K562 (cell line): ENCODE results near the gene ATP9B. TPM values are rescaled to one million over a fixed set of nuclear protein-coding genes. Genes with fewer than 3 reads are reported as not detected.

Experiments
- ARID3A ChIP-seq: IDR thresholded peaks from 2 replicates; pipeline ENCODE4 v1.6.1; 2012; ENCODE audit warnings: low read depth, low read length, improper control_type of control experiment, borderline replicate concordance
- MAFG ChIP-seq: fragments of 450-650 bp; conservative IDR thresholded peaks from 2 replicates; pipeline ENCODE4 v1.6.1; 2016; ENCODE audit warnings: missing genetic modification characterization, missing compliant biosample characterization
- MGA ChIP-seq: fragments of 450-650 bp; IDR thresholded peaks from 2 replicates; pipeline ENCODE4 v1.6.1; 2016; ENCODE audit warnings: mild to moderate bottlenecking, moderate library complexity
- PHF21A ChIP-seq: fragments of 450-650 bp; IDR thresholded peaks from 2 replicates; pipeline ENCODE4 v1.6.1; 2017; ENCODE audit warnings: low read depth, borderline replicate concordance
- PHF8 ChIP-seq: fragments of 200-600 bp; sonication (generic); IDR thresholded peaks from 2 replicates; pipeline ENCODE4 v1.6.1; 2012; ENCODE audit warnings: mixed run types, mild to moderate bottlenecking, inconsistent platforms, low read length, moderate library complexity, borderline replicate concordance
- PML ChIP-seq: IDR thresholded peaks from 2 replicates; pipeline ENCODE4 v1.6.1; 2012; ENCODE audit warnings: low read length, inconsistent platforms
- ZBTB26 ChIP-seq: fragments of 450-650 bp; formaldehyde crosslinking; IDR thresholded peaks from 2 replicates; pipeline ENCODE4 v1.4.0; 2022; ENCODE audit warnings: missing genetic modification characterization
- ZBTB33 ChIP-seq: sonication (generic); formaldehyde crosslinking; IDR thresholded peaks from 2 replicates; pipeline ENCODE4 v1.8.1; 2023; ENCODE audit warnings: mild to moderate bottlenecking, missing genetic modification reagents
- ZFX ChIP-seq: sonication (generic); formaldehyde crosslinking; IDR thresholded peaks from 2 replicates; pipeline ENCODE4 v1.8.0; 2022; ENCODE audit warnings: mild to moderate bottlenecking, missing genetic modification reagents, moderate library complexity
- ZNF24 ChIP-seq: fragments of 450-650 bp; IDR thresholded peaks from 2 replicates; pipeline ENCODE4 v1.6.1; 2016
- polyA plus RNA-seq, 8 experiments: library from polyadenylated mRNA; depleted of rRNA in 4 of 8; stranded (reverse) in 5 of 8; unstranded in 3 of 8; fragments of >200 nt; fragmentation: Nextera tagmentation in 2 of 8; fragmentation: Illumina TruSeq in 1 of 8; extraction: Ambion mirVana in 2 of 8; extraction: Trizol in 1 of 8; gene quantifications; 2 replicates each; pipeline versions ENCODE4 v1.2.1 to v1.2.3, GENCODE V29; 2011 to 2014; ENCODE audit warnings: inconsistent platforms in 1 of 8, missing spikeins in 1 of 8
- total RNA-seq, 7 experiments: library from RNA; depleted of rRNA in 6 of 7; stranded (reverse); fragments of >200 nt in 6 of 7; fragmentation: Illumina TruSeq in 2 of 7; extraction: Trizol in 2 of 7; gene quantifications; 2 replicates each; pipeline versions ENCODE4 v1.2.1 to v1.2.3, GENCODE V29; 2011 to 2021; ENCODE audit warnings: low replicate concordance in 1 of 7

ATP9B gene
- total and polyA plus RNA-seq, 9 of the 15 experiments (the other 6 are each of a cell fraction or from before 2014, with no cell fraction given) = 0.66 to 13.2 (median 7.9) TPM

- TF ChIP-seq ARID3A (no peak), ZBTB33 (CRISPR knock-in tag) (no peak), PHF21A (0 out of 2 replicates have a peak, but pooled peaks have one; percentile 17), ZFX (peak; percentile 69), PHF8 (no peak), PML (no peak), ZNF24 (no peak), MGA (peak; percentile 58; the same call in 1 of the 2 replicates), MAFG (no peak), ZBTB26 (CRISPR knock-in tag) (no peak)
Measured at GRCh38 chr18:79394534-79395307, 325.5 kb downstream of the ATP9B start (continued).
